NK-92 treated with Interleukin-12 subunit alpha and Interleukin-12 subunit beta, amount 100 ng/mL, for 24 hours (cell line): Measurements from ENCODE around the gene DNAJB6.

Source experiments
- DNase-seq: peaks from one replicate; lab custom pipeline; 2025; lab: John Stamatoyannopoulos, UW

Gene DNAJB6

DNA sequence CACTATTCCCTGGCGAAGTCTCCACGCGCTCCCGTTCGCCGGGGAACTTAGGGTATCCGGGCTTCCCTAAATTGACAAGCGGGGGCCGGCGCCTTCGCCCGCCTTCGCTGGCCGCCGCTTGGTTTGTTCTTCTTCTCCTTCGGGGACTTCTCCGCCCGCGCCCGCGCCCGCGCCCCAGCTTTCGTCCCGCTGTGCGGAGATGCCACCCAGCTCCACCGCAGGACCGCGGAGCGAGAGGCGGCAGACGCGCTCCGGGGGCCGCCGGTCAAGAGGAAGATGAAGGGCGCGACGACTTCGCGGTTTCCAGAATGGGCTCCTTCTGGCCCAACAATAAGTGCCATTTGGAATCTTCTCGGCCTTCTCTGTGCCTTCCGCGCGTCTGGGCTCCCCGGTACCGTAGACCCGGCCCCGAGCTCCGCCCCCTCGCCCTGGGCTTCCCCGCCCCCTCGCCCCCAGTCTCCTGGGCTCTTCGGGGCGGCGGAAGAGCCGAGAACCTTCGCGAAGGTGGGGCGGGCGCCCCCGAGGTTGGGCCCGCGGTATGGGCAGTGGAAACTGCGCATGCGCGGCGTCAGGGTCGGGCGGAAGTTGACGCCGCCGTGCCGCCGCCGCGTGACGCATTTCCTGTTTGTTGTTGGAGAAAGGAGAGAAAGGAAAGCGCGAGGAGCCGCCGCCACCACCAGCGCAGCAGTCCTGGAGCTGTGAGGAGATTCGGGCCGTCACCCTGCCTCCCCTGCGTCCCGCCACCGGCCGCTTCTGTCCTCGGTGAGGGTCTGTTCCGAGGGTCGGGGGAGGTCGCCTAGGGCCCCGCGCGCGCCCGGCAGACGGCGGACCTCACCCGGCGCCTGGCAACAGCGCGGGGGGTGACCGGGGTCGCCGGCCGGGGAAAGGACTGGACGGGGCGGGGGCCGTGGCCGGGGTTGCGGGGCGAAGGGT lies at the start of gene DNAJB6:
Gene DNAJB6, plus strand, starts transcription at position 622 of the 933 bp plus-strand sequence. CDS start 21,569 bp downstream, outside the sequence.
- DNase-seq: peak; percentile 89

DNA sequence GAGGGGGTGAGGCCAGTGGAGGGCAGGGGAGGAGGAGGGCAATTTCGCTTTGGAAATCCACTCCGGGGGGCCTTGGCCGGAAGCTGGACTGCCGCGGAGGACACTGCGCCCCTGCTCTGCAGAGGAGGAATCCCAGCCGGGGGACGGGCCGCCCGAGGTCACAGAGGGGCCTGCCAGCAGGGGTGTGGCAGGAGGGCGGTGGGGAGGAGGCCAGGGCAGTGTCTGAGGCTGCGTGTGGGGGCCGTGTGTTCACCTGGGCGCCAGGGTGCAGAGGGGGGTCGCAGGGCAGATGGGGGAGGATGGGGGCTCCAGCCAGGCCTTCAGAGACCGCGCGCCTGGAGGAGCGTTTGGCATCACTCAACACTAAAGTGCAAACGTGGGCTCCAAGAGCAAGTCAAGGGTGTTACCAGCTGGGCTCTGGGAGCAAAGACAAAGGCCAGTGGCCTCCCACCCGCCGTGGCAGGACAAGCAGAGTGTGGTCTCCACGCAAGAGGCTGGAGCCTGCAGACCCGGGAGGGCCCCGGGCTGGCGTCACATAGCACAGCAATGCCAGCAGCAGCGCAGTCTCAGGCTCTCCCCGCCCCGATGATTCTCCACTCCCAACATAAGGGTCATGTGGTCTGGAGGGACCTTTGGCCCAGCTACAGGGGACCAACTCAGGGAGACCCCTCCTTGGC lies 45.3 kb upstream of the DNAJB6 start:
- no peak for DNase-seq

DNA sequence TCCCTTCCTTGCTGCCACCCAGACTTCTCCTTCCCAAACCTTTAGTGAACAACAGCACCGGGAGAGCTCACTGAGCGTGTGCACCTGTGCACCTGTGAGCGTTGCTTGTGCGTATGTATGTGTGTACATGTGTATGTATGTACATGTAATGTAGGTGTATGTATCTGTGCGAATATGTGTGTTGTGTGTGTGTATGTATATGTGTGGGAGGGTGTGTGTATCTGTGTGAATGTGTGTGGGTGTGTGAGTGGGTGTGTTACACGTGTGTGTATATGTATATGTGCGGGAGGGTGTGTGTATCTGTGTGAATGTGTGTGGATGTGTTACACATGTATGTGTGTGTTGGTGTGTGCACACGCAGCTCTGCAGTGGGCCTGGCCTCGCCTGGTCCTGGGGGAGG lies 44.5 kb upstream of the DNAJB6 start:
- no peak for DNase-seq

DNA sequence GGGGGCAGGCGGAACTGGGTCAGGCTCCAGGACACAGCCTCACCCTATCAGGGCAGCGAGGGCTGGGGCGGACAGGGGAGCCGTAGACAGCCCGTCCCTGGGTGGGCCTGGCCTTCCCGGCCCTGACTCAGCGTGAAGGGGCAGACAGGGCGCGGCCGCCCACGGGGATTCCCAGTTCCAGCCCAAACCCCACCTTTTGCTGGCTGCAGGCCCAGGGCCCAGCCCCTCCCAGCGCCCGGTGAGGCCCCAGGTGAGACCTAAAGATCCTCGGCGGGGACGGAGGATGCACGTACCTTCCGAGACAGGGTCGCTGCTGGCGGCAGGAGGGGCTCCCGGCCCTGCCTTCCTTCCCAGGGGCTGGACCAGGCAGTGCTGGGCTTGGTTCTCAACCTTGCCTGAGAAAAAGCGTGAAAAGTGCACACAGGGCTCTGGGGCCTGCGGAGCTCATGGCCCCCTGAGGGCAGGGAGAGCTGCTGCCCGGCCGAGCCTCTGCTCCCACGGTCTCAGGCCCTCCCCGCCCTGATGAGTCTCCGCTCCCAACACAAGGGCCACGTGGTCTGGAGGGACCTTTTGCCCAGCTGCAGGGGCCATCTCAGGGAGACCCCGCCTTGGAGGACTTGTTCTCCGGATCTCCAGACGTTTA lies 43.9 kb upstream of the DNAJB6 start:
- no peak for DNase-seq

DNA sequence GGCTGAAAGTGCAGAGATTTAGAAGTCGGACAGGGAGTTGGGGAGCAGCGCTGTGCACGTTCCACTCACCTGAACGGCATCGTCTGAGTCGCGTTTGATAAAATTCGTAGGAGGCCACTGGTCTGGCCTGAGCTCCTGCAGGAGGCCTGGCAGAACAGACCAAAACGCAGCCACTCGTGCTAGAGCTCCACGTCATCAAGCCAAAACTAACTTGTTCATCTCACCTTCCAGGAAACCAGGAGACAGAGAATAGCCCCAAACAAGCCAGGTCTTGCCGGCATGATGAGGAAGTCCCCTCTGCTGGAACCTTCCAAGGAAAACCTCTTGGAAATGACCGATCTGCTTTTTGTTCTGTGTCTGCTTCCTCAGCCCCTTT lies 43.4 kb upstream of the DNAJB6 start:
- DNase-seq: no peak

DNA sequence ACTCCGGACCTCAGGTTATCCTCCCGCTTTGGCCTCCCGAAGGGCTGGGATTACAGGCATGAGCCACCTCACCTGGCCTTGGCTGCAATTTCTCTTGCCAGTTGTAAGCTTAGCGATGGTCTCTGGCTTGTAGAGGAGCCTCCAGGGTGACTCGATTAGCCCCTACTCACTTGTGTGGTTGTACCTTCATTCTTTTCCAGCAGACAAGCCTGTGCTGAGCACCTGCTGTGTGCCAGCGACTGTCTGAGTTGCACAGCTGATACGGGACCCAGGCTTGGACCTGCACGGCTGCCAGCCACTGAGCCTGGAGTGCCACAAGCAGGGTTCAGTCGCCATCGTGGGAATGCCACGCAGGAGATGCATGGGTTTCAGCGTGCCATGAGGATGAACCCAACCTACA lies 42.0 kb upstream of the DNAJB6 start:
- DNase-seq: no peak

DNA sequence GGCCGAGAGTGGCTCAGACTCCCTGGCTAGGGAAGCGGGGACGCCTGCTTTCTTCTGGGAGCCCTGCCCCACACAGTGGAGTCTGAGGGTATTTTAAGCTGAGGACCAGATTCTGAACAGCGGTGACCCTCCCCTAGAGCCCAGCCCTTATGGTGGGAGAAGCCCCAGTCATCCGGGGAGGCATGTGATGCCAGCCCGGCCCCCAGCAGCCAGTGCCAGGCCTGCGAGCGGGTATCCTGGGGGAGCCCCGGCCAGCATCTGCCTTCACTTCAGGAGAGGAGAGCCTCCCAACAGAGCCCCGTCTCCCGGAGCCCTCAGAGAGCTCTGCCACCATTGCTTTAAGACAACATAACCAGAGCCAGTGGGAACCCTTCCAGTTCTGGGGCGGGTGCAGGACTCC lies 41.5 kb upstream of the DNAJB6 start:
- no peak for DNase-seq

DNA sequence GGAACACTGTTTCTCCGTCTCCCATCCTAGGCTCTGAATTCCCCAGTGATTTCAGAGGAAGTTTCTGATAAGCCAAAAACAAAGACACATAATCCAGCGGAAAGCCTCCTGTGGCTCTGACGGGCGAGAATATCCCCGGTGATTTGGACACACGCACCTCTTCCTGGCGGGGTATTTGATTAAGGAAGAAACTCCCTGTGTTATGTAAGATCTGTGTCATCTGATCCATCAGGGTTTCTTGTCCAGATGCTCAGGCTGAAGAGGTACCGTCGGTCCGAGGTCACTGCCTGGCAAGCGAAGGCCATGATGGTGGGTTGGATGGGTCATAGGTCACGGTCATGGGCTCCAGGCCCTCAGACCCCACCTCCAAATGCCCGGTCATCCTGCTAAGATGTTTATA lies 39.6 kb upstream of the DNAJB6 start:
- no peak for DNase-seq

DNA sequence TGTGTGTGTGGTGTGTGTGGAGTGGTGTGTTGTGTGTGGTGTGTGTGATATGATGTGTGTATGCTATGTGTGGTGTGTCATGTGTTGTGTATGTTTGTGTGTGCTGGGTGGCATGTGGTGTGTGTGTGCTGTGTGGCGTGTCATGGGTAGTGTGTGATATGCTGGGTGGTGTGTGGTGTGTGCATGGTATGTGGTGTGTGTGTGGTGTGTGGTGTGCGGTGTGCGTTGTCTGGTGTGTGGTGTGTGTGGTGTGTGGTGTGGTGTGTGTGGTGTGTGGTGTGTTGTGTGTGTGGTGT lies 37.5 kb upstream of the DNAJB6 start:
- DNase-seq: no peak

DNA sequence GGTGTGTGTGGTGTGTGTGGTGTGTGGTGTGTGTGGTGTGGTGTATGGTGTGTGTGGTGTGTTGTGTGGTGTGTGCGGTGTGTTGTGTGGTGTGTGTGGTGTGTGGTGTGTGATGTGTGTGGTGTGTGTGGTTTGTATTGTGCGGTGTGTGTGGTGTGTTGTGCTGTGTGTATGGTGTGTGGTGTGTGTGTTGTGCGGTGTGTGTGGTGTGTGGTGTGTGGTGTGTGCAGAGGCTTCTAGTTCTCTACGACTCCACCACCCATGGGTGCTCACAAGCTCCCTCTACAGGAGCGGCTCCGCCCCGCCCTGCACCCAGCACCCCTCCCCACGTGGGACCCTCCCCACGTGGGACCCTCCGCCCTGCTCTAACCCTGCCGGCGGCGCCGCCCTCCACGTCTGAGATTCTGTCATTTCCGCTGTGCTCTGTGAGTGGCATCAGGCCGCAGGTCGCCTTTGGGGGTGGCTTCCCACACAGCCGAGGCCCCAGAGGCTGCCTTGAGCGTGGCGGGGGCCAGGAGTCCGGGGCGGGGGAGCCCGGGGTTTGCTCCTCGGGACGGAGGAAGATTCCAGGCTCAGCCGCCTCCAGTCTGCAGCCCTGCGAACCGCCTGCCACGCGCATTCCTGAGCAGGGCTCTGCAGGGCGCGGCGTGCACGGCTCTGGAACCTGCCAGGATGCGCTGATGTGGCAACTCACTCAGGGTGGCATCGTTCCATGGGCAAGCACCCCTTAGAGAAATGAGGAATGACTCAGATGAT lies 37.0 kb upstream of the DNAJB6 start:
- no peak for DNase-seq

DNA sequence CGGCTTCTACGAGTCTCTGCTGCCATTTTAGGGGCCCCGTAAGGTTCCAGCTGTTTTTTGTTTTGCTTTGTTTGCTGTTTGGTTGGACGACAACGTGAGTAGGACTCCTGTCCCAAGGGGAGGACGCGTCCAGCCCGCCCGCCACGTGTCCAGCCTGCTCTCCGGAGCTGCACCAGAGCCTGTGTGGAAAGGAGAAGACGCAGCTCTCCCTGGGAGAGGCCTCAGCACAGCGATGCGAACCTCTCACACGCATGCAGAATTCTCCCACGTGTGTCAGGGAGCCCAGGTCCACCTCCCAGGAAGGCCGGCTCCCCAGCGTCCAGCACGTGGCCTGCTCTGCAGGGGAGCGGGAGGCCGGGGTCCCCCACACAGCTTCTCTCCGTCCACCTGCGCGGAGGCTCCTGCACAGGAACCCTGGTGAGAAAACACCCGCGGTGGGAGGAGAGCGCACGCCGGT lies 36.4 kb upstream of the DNAJB6 start:
- DNase-seq: no peak

DNA sequence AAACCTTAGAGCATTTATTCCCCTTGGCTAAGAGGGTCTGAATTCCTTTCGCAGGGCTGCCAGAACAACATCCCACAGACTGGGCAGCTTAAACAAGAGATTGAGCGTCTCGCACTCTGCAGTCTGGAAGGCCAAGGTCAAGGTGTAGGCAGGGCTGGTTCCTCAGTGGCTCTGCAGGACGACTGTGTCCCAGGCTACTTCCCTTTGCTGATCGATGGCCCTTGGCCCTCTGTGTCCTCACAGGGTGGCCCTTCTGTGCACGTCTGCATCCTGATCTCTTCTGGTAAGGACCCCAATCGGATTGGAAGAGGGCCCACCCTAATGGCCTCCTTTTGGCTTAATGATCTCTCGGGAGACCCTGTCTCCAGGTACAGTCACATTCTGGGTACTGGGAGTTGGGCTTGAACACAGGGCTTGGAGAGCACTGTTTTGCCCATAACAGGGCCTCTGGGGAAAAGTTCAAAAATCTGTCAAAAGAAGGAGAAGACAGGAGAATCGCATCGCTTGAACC lies 35.1 kb upstream of the DNAJB6 start:
- no peak for DNase-seq

DNA sequence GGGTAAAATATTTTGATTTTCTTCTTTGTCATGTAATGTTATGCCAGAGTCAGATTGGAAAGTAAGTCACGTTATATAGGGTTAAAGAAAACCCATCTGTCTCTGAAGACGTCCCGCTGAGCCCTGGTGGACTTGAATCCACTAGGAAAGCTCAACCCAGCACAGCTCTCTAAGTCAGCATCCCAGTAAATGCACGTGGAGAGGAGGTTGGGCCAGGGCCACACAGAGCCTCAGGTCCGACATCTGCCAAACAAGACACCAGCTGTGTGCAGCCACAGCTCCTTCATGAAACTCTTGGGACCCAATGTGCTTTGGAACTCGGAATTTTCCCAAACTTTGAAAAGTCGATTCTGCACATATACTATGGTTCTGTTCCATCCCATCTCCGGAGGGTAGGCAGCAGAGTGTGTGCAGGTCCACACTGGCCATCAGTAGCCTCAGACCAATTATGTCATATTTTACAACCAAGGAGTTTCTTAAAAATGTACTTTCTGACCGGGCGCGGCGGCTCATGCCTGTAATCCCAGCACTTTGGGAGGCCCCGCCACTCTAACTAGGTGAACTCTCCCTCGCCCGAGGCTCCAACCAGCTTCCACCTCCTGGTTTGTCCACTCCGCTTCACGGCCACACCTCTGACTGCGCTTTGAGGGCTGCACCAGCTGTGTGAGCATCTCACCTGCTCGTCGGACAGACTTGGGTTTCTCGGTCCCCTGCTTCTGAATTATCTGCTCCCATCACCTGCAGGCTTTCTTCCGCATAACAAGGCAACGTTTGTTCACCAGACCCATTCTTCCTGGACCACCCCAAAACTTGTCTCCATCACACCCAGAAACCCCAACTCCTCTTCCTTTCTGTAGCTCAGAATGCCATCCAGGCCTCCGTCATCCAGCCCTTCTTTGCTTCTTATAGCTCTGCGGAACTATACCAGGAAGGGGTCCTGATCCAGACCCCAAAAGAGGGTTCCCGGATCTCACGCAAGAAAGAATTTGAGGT lies 29.7 kb upstream of the DNAJB6 start:
- DNase-seq: no peak

DNA sequence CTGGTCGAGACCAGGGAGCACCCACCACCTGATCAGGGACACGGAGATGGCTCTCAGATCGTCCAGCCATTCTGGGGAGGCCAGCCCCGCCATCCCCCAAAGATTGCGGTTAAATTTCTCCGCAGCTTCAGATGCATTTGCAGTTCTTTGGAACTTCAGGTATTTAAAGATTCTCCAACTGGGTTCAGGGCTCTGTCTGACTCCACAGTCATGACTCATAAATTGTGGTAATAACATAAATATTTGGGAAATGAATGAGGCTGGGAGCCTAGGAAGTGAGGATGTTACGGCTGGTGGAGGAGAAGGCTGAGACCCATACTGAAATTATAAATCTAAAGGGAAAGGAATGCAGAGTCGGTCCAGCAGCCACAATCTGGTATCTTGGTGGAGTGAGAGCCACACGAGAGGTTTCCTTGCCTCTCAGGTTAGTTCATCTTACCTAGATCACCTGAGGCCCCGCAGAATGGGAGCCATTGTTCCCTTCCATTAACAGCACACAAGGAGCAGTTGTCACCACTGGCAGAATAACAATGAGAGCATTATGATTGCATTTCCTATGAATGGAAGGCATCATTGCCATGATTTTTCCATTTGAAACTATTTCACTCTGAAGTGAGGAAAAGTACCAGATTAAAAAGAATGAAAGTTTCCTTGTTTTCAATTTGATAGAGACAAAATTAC lies 26.7 kb upstream of the DNAJB6 start:
- DNase-seq: no peak

DNA sequence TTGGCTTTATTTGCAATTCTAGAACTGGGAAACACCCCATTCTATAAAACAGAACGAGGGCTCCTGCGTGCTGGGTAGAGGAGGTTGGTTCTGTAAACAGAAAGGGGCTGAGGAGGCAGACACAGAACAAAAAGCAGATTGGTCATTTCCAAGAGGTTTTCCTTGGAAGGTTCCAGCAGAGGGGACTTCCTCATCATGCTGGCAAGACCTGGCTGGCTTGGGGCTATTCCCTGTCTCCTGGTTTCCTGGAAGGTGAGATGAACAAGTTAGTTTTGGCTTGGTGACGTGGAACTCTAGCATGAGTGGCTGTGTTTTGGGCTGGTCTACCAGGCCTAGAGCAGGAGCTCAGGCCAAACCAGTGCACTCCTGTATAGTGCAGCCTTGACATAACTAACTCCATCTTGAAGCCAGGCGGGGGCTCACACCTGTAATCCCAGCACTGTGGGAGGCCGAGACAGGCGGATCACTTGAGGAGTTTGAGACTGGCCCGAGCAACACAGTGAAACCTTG lies 26.1 kb upstream of the DNAJB6 start:
- DNase-seq: no peak

DNA sequence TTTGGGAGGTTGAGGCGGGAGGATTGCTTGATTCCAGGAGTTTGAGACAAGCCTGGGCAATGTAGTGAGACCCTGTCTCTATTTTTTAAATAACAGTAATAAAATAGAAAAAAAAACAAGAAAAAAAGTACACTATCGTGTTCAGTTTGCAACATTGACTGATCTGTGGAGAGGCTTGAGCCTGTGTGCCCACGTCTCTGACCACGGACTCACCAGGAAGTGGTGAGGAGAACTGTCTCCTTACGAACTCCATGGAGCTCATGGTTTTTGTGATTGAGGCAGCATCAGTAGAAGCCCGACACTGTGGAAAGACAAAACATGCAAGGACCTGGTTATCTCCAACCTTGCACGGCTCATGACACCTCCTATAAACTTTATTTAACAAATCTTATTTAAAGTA lies 23.9 kb upstream of the DNAJB6 start:
- no peak for DNase-seq

DNA sequence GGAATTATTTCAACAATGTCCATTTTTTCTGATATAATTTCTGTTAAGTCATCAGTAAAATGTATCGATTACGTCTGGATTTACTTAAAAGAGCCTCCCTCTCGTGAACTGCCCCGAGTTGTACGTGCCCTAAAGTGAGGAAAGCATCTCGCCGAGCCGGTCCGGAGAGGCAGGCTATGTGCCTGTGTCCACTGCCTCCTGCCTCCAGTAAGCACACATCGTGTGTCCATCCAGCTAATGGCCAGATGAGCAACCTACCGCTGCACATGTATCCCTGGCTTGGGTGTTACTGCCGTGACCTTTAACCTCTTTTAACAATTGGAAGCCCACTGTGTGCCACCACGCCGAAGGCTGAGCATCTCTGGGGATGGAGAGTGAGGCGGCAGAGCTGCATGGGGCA lies 23.2 kb upstream of the DNAJB6 start:
- no peak for DNase-seq

DNA sequence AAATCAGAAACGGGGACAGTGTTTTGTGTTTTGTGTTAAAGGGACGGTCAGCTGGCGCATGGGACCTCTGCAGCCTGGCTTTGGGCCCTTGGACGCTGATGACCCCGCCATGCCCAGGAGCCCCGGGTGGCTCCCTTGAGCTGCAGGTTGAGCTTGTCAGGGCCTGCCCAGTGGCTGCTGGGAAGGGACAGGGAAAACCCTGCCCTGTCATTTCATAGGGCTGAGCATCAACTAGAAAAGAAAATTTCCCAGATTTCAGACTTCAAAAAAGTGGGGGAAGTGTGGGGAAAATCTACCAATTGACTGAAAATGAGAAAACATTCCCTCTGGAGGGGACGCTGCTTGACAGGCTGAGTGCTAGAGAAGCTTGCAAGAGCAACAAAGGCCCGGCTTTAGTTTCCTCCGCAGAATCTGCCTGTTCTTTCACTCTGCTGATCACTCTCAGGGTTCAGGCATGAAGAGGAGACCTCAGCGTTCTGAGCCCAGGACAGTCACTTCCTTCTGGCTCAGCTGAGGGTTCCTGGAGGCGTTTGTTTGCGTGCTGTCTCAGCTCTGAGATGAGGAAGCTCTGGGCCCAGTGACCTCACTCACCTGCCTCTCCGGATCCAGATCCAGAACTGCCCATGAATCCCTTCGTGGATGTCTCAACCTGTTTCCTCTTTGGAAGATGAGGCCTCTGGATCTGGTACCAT lies 18.6 kb upstream of the DNAJB6 start:
- DNase-seq: no peak

DNA sequence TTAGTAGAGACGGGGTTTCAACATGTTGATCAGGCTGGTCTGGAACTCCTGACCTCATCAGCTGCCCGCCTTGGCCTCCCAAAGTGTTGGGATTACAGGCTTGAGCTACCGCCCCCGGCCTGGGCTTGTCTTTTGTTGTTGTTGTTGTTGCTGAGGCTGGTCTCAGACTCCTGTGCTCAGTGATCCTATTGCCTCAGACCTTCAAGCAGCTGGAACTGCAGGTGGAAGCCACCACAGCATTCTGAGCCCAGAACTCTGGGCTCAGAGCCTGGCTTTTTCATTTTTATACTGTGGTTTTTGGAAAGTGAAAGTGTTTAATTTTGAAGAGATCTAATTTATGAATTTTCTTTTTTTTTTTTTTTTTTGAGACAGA lies 16.2 kb upstream of the DNAJB6 start:
- no peak for DNase-seq

DNA sequence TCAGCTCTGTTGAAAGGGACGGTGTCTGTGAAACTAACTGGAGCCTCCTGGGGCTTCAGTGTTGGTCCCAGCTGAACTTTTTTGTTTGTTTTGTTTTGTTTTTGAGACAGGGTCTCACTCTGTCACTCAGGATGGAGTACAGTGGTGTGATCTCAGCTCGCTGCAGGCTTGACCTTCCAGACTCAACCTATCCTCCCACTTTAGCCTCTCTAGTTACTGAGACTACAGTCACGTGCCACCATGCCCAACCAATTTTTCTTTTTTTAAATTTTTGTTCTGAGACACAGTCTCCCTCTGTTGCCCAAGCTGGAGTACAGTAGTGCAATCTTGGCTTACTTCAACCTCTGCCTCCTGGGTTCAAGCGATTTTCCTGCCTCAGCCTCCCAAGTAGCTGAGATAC lies 13.4 kb upstream of the DNAJB6 start:
- DNase-seq: no peak
